Measurements from ENCODE around the gene LYST. TPM values are rescaled to one million over a fixed set of nuclear protein-coding genes. Genes with fewer than 3 reads are reported as not detected.
"Not testable (repeated sequence)": the region's sequence is repeated elsewhere in the genome, so short reads cannot be mapped to it uniquely, and the experiment has no call there.

LYST gene
- total RNA-seq, 4 donors from 2014 or later, result 48.0 to 62.8 (median 61.0) TPM

- Histone ChIP-seq H3K27ac (no peak overlapping the region), H3K36me3 (peaks cover 0 to 80% (median 4%) of the 10 kb centered on the region in 3 donors), H3K9me3 (peaks cover 0 to 9% (median 0%) of the 10 kb centered on the region in 4 donors), H3K4me1 (no peaks in the 10 kb centered on the region), H3K4me3 (no peak overlapping the region), H3K27me3 (no peaks in the 10 kb centered on the region)
- no peak for DNase-seq (ENCODE audit: low spot score in 2 of 2)
- TF ChIP-seq EP300 (IDR thresholded peaks at IDR 0.05), result no peak
- no peak for TF ChIP-seq CTCF (IDR thresholded peaks at IDR 0.05)
- no peak for TF ChIP-seq POLR2A (IDR thresholded peaks at IDR 0.05)
- 87% methylated on average over 7 of the region's 7 CpGs for WGBS, 2 donors
Observed at GRCh38 chr1:235791532-235792060, 75.1 kb downstream of the LYST start.

GRCh38 chr1:235790123-235790522, 76.6 kb downstream of the LYST start:
- Histone ChIP-seq H3K27me3 (no peaks in the 10 kb centered on the region), H3K36me3 (peaks cover 0 to 71% (median 4%) of the 10 kb centered on the region in 3 donors), H3K4me3 (no peak overlapping the region), H3K27ac (no peak overlapping the region), H3K4me1 (no peaks in the 10 kb centered on the region), H3K9me3 (no peaks in the 10 kb centered on the region)
- DNase-seq (ENCODE audit: low spot score in 2 of 2), result no peak
- TF ChIP-seq CTCF (IDR thresholded peaks at IDR 0.05) (no peak), EP300 (IDR thresholded peaks at IDR 0.05) (no peak), POLR2A (IDR thresholded peaks at IDR 0.05) (no peak)

- H3K4me1 ChIP-seq; H3K27ac ChIP-seq; H3K27me3 ChIP-seq; DNase-seq (ENCODE audit: low spot score in 2 of 2); H3K4me3 ChIP-seq; H3K9me3 ChIP-seq: not testable (repeated sequence)
- 94 to 99% methylated on average over 8 of the region's 8 CpGs for WGBS, 2 donors
- H3K36me3 ChIP-seq, result peaks cover 0 to 70% (median 4%) of the 10 kb centered on the region in 3 donors
Observed at GRCh38 chr1:235786227-235786898, 80.3 kb downstream of the LYST start.

- WGBS, 2 donors, result 80 to 91% methylated on average over 2 of the region's 2 CpGs
- TF ChIP-seq CTCF (IDR thresholded peaks at IDR 0.05) (no peak), POLR2A (IDR thresholded peaks at IDR 0.05) (no peak), EP300 (IDR thresholded peaks at IDR 0.05) (no peak)
- peaks cover 0 to 9% (median 0%) of the 10 kb centered on the region in 4 donors for H3K4me1 ChIP-seq
- DNase-seq (ENCODE audit: low spot score in 2 of 2), result no peak
- no peak overlapping the region for H3K4me3 ChIP-seq
- no peaks in the 10 kb centered on the region for H3K27me3 ChIP-seq
- H3K27ac ChIP-seq, result no peak overlapping the region
- peaks cover 0 to 67% (median 3%) of the 10 kb centered on the region in 3 donors for H3K36me3 ChIP-seq
- no peaks in the 10 kb centered on the region for H3K9me3 ChIP-seq
Observed at GRCh38 chr1:235784950-235785349, 81.8 kb downstream of the LYST start.

- no peaks in the 10 kb centered on the region for H3K9me3 ChIP-seq
- H3K4me1 ChIP-seq, result peaks cover 0 to 9% (median 0%) of the 10 kb centered on the region in 4 donors
- DNase-seq (ENCODE audit: low spot score in 2 of 2), result no peak
- H3K4me3 ChIP-seq, result no peak overlapping the region
- WGBS, 2 donors, result 23 to 30% methylated on average over 8 of the region's 8 CpGs
- H3K27ac ChIP-seq, result no peak overlapping the region
- peaks cover 0 to 67% (median 3%) of the 10 kb centered on the region in 3 donors for H3K36me3 ChIP-seq
- no peaks in the 10 kb centered on the region for H3K27me3 ChIP-seq
- no peak for TF ChIP-seq EP300 (IDR thresholded peaks at IDR 0.05)
- TF ChIP-seq CTCF (IDR thresholded peaks at IDR 0.05), result peak in 4 of 5 experiments; percentile 18 to 50 (median 40)
- no peak for TF ChIP-seq POLR2A (IDR thresholded peaks at IDR 0.05)
Observed at GRCh38 chr1:235783148-235783776, 83.4 kb downstream of the LYST start.

Data from tibial nerve (tissue), 4 donors.